K562 (cell line): ENCODE measurements around the gene MYL10. TPM values are rescaled to one million over a fixed set of nuclear protein-coding genes. Genes with fewer than 3 reads are reported as not detected.

Experiments used
- ATAC-seq: fragments of 200-7000 bp; cut with Tn5 transposase; 3 replicates; pipeline ENCODE4 v1.9.1; 2020; ENCODE audit warnings: moderate library complexity
- BruUV-seq: library from RNA; stranded (reverse); fragments of 400-500 nt; replicated peaks from 2 replicates; lab custom pipeline; 2021; lab: Mats Ljungman, UMichigan
- CTCF ChIA-PET: fragments of 300-600 bp; formaldehyde crosslinking; extraction: SDS; loops from one replicate; lab custom pipeline; 2021; ENCODE audit warnings: low intra/inter-chr PET ratio; lab: Yijun Ruan, JAX
- POLR2A ChIA-PET: fragments of 300-600, 350-650 bp; sonication (Branson Sonifier 250); formaldehyde crosslinking; extraction: SDS; loops from one replicate; lab custom pipeline; 2021; ENCODE audit warnings: antibody characterized with exemption, inconsistent platforms; lab: Yijun Ruan, JAX
- DNase-seq, 4 experiments: peaks; one replicate each; pipeline versions ENCODE4 v3.0.0 to v3.0.0-alpha.2; 2011 to 2018; ENCODE audit warnings: low spot score in 3 of 4, mixed read lengths in 3 of 4; ENCODE audit errors: extremely low read depth in 1 of 4
- FAIRE-seq: peaks from 2 replicates; lab custom pipeline; 2011; peaks lifted over from hg19 to GRCh38; lab: Jason Lieb, UNC
- H2AFZ ChIP-seq: 2 replicates; pipeline ENCODE4 v1.6.0; 2011; ENCODE audit warnings: low read depth, low read length, control low read depth, inconsistent platforms
- H3K27ac ChIP-seq: fragments of 200-600 bp; 3 replicates; pipeline ENCODE4 v1.8.0; 2011; ENCODE audit warnings: low read depth, mild to moderate bottlenecking, control low read depth, inconsistent platforms, low read length, moderate library complexity, mixed read lengths; ENCODE audit errors: extremely low read depth
- H3K27me3 ChIP-seq, 2 experiments: fragments of 300-600 bp in 1 of 2; 2 replicates in 1 of 2; 3 replicates in 1 of 2; pipeline versions ENCODE4 v1.6.0 to v1.8.0; 2011; ENCODE audit warnings: inconsistent platforms in 2 of 2, low read length in 2 of 2, mild to moderate bottlenecking in 1 of 2, mixed read lengths in 1 of 2, moderate library complexity in 1 of 2; ENCODE audit not compliant: control insufficient read depth in 2 of 2, insufficient read depth in 2 of 2
- H3K36me3 ChIP-seq: fragments of 300-600 bp; 3 replicates; pipeline ENCODE4 v1.8.0; 2011; ENCODE audit warnings: mild to moderate bottlenecking, low read length, inconsistent platforms; ENCODE audit not compliant: control insufficient read depth, insufficient read depth
- H3K4me1 ChIP-seq, 2 experiments: fragments of 200-600 bp in 1 of 2; replicated peaks in 1 of 2; 2 replicates in 1 of 2; 3 replicates in 1 of 2; pipeline versions ENCODE4 v1.5.1 to v1.8.0; 2011; ENCODE audit warnings: inconsistent platforms in 2 of 2, low read length in 2 of 2, mild to moderate bottlenecking in 1 of 2, mixed read lengths in 1 of 2, moderate library complexity in 1 of 2; ENCODE audit not compliant: control insufficient read depth in 2 of 2, insufficient read depth in 2 of 2
- H3K4me2 ChIP-seq: 2 replicates; pipeline ENCODE4 v1.6.1; 2011; ENCODE audit warnings: low read length, control low read depth, inconsistent platforms, mixed read lengths; ENCODE audit not compliant: insufficient read depth
- H3K4me3 ChIP-seq: fragments of 200-600 bp; sonication (generic), shearing (Covaris generic); 2 replicates; pipeline ENCODE4 v1.5.1; 2016; ENCODE audit warnings: control low read depth, inconsistent platforms
- H3K79me2 ChIP-seq: fragments of 200-600 bp; 3 replicates; pipeline ENCODE4 v1.8.0; 2011; ENCODE audit warnings: low read length, inconsistent platforms; ENCODE audit not compliant: control insufficient read depth, insufficient read depth
- H3K9ac ChIP-seq, 2 experiments: 2 replicates each; pipeline versions ENCODE4 v1.6.0 to v1.6.1; 2011; ENCODE audit warnings: low read depth in 2 of 2, low read length in 2 of 2, control low read depth in 1 of 2, inconsistent platforms in 1 of 2, mild to moderate bottlenecking in 1 of 2, mixed read lengths in 1 of 2; ENCODE audit not compliant: insufficient read depth in 1 of 2
- H3K9me1 ChIP-seq: one replicate; pipeline ENCODE4 v1.6.0; 2011; ENCODE audit warnings: inconsistent platforms, mild to moderate bottlenecking, low read length, moderate library complexity; ENCODE audit not compliant: control insufficient read depth, insufficient read depth
- H3K9me3 ChIP-seq: replicated peaks from 2 replicates; pipeline ENCODE4 v1.5.1; 2011; ENCODE audit warnings: low read depth, low read length, inconsistent platforms; ENCODE audit not compliant: control insufficient read depth, insufficient read depth
- H4K20me1 ChIP-seq: replicated peaks from 2 replicates; pipeline ENCODE4 v1.6.1; 2011; ENCODE audit warnings: low read length, inconsistent platforms, mixed read lengths; ENCODE audit not compliant: control insufficient read depth, insufficient read depth
- AFF1 ChIP-seq, 2 experiments: fragments of 450-650 bp; IDR thresholded peaks; 2 replicates each; pipeline ENCODE4 v1.6.1; 2018; ENCODE audit warnings: mild to moderate bottlenecking in 2 of 2, low read depth in 1 of 2; ENCODE audit not compliant: partially characterized antibody in 2 of 2
- BCOR ChIP-seq: fragments of 450-650 bp; IDR thresholded peaks from 2 replicates; pipeline ENCODE4 v1.6.1; 2016
- BRF2 ChIP-seq: IDR thresholded peaks from 3 replicates; pipeline ENCODE4 v1.6.1; 2011; ENCODE audit warnings: borderline replicate concordance, mild to moderate bottlenecking; ENCODE audit not compliant: insufficient read length, insufficient read depth
- DDX20 ChIP-seq: fragments of 450-650 bp; IDR thresholded peaks from 2 replicates; pipeline ENCODE4 v1.6.1; 2016; ENCODE audit warnings: missing genetic modification characterization, low read depth, mild to moderate bottlenecking, missing compliant biosample characterization, moderate library complexity
- GATAD2B ChIP-seq: fragments of 450-650 bp; IDR thresholded peaks from 2 replicates; pipeline ENCODE4 v1.6.1; 2017; ENCODE audit warnings: mild to moderate bottlenecking, borderline replicate concordance
- GTF2B ChIP-seq: IDR thresholded peaks from 2 replicates; pipeline ENCODE4 v1.6.1; 2011; ENCODE audit not compliant: insufficient read length; ENCODE audit errors: extremely low read depth
- HMG20A ChIP-seq: fragments of 450-650 bp; formaldehyde crosslinking; conservative IDR thresholded peaks from 2 replicates; pipeline ENCODE4 v1.4.0; 2020; ENCODE audit warnings: mild to moderate bottlenecking, mixed read lengths
- KDM1A ChIP-seq, 2 experiments: fragments of 450-650 bp; IDR thresholded peaks; 2 replicates each; pipeline ENCODE4 v1.6.1; 2016; ENCODE audit warnings: mild to moderate bottlenecking in 2 of 2
- PHTF2 ChIP-seq: fragments of 250-450 bp; sonication (Bioruptor Pico); IDR thresholded peaks from 2 replicates; pipeline ENCODE4 v1.5.0; 2021; ENCODE audit warnings: mild to moderate bottlenecking
- PPARD ChIP-seq: fragments of 250-450 bp; sonication (Bioruptor Pico); IDR thresholded peaks from 2 replicates; pipeline ENCODE4 v1.8.0; 2022; ENCODE audit warnings: inconsistent platforms, mild to moderate bottlenecking, moderate library complexity
- PTTG1 ChIP-seq: fragments of 450-650 bp; IDR thresholded peaks from 2 replicates; pipeline ENCODE4 v1.6.1; 2016; ENCODE audit warnings: low read depth, mild to moderate bottlenecking, missing genetic modification characterization, missing compliant biosample characterization
- RAD51 ChIP-seq: fragments of 450-650 bp; IDR thresholded peaks from 2 replicates; pipeline ENCODE4 v1.7.1; 2016; ENCODE audit warnings: low read depth, mild to moderate bottlenecking, borderline replicate concordance
- TRIM24 ChIP-seq, 2 experiments: fragments of 450-650 bp; IDR thresholded peaks; 2 replicates each; pipeline ENCODE4 v1.6.1; 2016
- ZNF165 ChIP-seq: fragments of 250-450 bp; sonication (Bioruptor Pico); IDR thresholded peaks from 2 replicates; pipeline ENCODE4 v1.4.0; 2020; ENCODE audit warnings: borderline replicate concordance
- ZNF239 ChIP-seq: fragments of 250-450 bp; sonication (Bioruptor Pico); IDR thresholded peaks from 2 replicates; pipeline ENCODE4 v1.4.0; 2020; ENCODE audit warnings: mild to moderate bottlenecking
- ZNF507 ChIP-seq: conservative IDR thresholded peaks from 2 replicates; pipeline ENCODE4 v1.6.1; 2017; ENCODE audit warnings: missing genetic modification characterization, missing compliant biosample characterization
- WGBS: fragments of 100-300 bp; shearing (Covaris generic); methylation state at CpG from one replicate; pipeline ENCODE4 v1.1.6; 2016; ENCODE audit warnings: low coverage, mixed read lengths; ENCODE audit not compliant: insufficient coverage; ENCODE audit errors: missing lambda C conversion rate; 5-methylcytosine and 5-hydroxymethylcytosine counted together
- in situ Hi-C: fragments of 300-500 bp; cut with MboI; formaldehyde crosslinking; loops from 4 replicates; pipeline ENCODE4 v1.15.0; 2018; ENCODE audit warnings: inconsistent platforms, mixed read lengths
- intact Hi-C: fragments of 100-400 bp; cut with micrococcal nuclease; formaldehyde crosslinking; loops from 2 replicates; pipeline ENCODE4 v1.14.2; 2022
- polyA plus RNA-seq, 8 experiments: library from polyadenylated mRNA; depleted of rRNA in 4 of 8; stranded (reverse) in 5 of 8; unstranded in 3 of 8; fragments of >200 nt; fragmentation: Nextera tagmentation in 2 of 8; fragmentation: Illumina TruSeq in 1 of 8; extraction: Ambion mirVana in 2 of 8; extraction: Trizol in 1 of 8; gene quantifications; 2 replicates each; pipeline versions ENCODE4 v1.2.1 to v1.2.3, GENCODE V29; 2011 to 2014; ENCODE audit warnings: inconsistent platforms in 1 of 8, missing spikeins in 1 of 8
- total RNA-seq, 7 experiments: library from RNA; depleted of rRNA in 6 of 7; stranded (reverse); fragments of >200 nt in 6 of 7; fragmentation: Illumina TruSeq in 2 of 7; extraction: Trizol in 2 of 7; gene quantifications; 2 replicates each; pipeline versions ENCODE4 v1.2.1 to v1.2.3, GENCODE V29; 2011 to 2021; ENCODE audit warnings: low replicate concordance in 1 of 7

Gene MYL10
- total and polyA plus RNA-seq, 9 of the 15 experiments (the other 6 are each of a cell fraction or from before 2014, with no cell fraction given): not detected

GRCh38 chr7:101586078-101586905 is 42.8 kb downstream of the MYL10 start (continued):
- TF ChIP-seq GTF2B (no peak), RAD51 (peak; percentile 83), BCOR (peak; percentile 78), KDM1A (IDR thresholded peaks at IDR 0.05) (peak; percentile 29 to 60; a peak in 2 of 4 replicates)

- no peak overlapping the region for H3K4me3 ChIP-seq
- H3K9me3 ChIP-seq: peaks cover 5% of the 10 kb centered on the region; the same call in 1 of the 2 replicates
- 0 out of 5 replicates have a peak, but pooled peaks cover 0 to 4% of the 10 kb centered on the region in 2 experiments for H3K4me1 ChIP-seq
- no peaks in the 10 kb centered on the region for H3K36me3 ChIP-seq
- POLR2A ChIA-PET: interaction anchor here (1.7 kb wide), 1 partner anchor 17 kb away, joined by 3 read pairs; no protein-coding TSS in a partner anchor
- no peak for FAIRE-seq
- H3K79me2 ChIP-seq: no peaks in the 10 kb centered on the region
- H3K27me3 ChIP-seq: peaks cover 14 to 39% of the 10 kb centered on the region in 2 experiments; a peak in 4 of 5 replicates
- H3K27ac ChIP-seq: no peak overlapping the region
- no peak overlapping the region for H2AFZ ChIP-seq
- no peak for DNase-seq
- H3K9me1 ChIP-seq: no peaks in the 10 kb centered on the region
- intact Hi-C loops (no loop called here), in situ Hi-C loops (no loop called here)
- 12% methylated on average over 3 of the region's 3 CpGs for WGBS
- no peak overlapping the region for H3K4me2 ChIP-seq
- no peak overlapping the region for H3K9ac ChIP-seq
- no peak for ATAC-seq
- BruUV-seq: no TSS peak
- CTCF ChIA-PET: no interaction called here
- no peaks in the 10 kb centered on the region for H4K20me1 ChIP-seq
- TF ChIP-seq BRF2 (no peak), ZNF239 (CRISPR knock-in tag) (no peak), DDX20 (tag) (no peak), GATAD2B (no peak), PTTG1 (tag) (no peak), AFF1 (IDR thresholded peaks at IDR 0.05; ENCODE audit: low read depth in 1 of 2, partially characterized antibody in 2 of 2) (no peak), PPARD (CRISPR knock-in tag) (no peak), ZNF507 (no peak), HMG20A (CRISPR knock-in tag) (no peak), TRIM24 (IDR thresholded peaks at IDR 0.05) (no peak), PHTF2 (CRISPR knock-in tag) (no peak), ZNF165 (CRISPR knock-in tag) (no peak)
Observed at GRCh38 chr7:101582971-101583370, 46.1 kb downstream of the MYL10 start.
